H9 (cell line): ENCODE data around the gene RNF13. TPM values are rescaled to one million over a fixed set of nuclear protein-coding genes. Genes with fewer than 3 reads are reported as not detected.

Experiments used
- DNase-seq: peaks from one replicate; pipeline ENCODE4 v3.0.0-alpha.2; 2017
- H2AFZ ChIP-seq: one replicate; pipeline ENCODE4 v1.6.1; 2013; ENCODE audit warnings: mild to moderate bottlenecking, low read length, control low read depth, moderate library complexity
- H2AK5ac ChIP-seq: 2 replicates; pipeline ENCODE4 v1.6.1; 2013; ENCODE audit warnings: low read length, control low read depth, mixed read lengths; ENCODE audit not compliant: insufficient read length
- H2BK120ac ChIP-seq: one replicate; pipeline ENCODE4 v1.6.1; 2013; ENCODE audit warnings: low read depth, mild to moderate bottlenecking, low read length, control low read depth, inconsistent platforms; ENCODE audit not compliant: poor library complexity, severe bottlenecking
- H2BK12ac ChIP-seq: 2 replicates; pipeline ENCODE4 v1.6.1; 2013; ENCODE audit warnings: low read length, control low read depth, mixed read lengths, low read depth; ENCODE audit not compliant: insufficient read length
- H2BK15ac ChIP-seq: 2 replicates; pipeline ENCODE4 v1.6.1; 2013; ENCODE audit warnings: low read depth, low read length, control low read depth
- H2BK20ac ChIP-seq: one replicate; pipeline ENCODE4 v1.6.1; 2013; ENCODE audit warnings: low read depth, mild to moderate bottlenecking, low read length, control low read depth, inconsistent platforms; ENCODE audit not compliant: poor library complexity, severe bottlenecking
- H2BK5ac ChIP-seq: 2 replicates; pipeline ENCODE4 v1.6.1; 2013; ENCODE audit warnings: low read length, control low read depth, mixed read lengths; ENCODE audit not compliant: insufficient read length
- H3K14ac ChIP-seq: 2 replicates; pipeline ENCODE4 v1.6.1; 2013; ENCODE audit warnings: low read length, control low read depth; ENCODE audit not compliant: insufficient read depth
- H3K18ac ChIP-seq: 2 replicates; pipeline ENCODE4 v1.6.1; 2013; ENCODE audit warnings: low read depth, mild to moderate bottlenecking, mixed read lengths, low read length, control low read depth; ENCODE audit not compliant: insufficient read length
- H3K23ac ChIP-seq: 2 replicates; pipeline ENCODE4 v1.6.1; 2013; ENCODE audit warnings: low read length, control low read depth, mixed read lengths, low read depth; ENCODE audit not compliant: insufficient read length
- H3K23me2 ChIP-seq: 2 replicates; pipeline ENCODE4 v1.6.1; 2013; ENCODE audit warnings: low read depth, mild to moderate bottlenecking, mixed read lengths, low read length, control low read depth; ENCODE audit not compliant: insufficient read length, poor library complexity, severe bottlenecking
- H3K27ac ChIP-seq: 2 replicates; pipeline ENCODE4 v1.5.1; 2013; ENCODE audit warnings: low read length, control low read depth, mixed read lengths, low read depth; ENCODE audit not compliant: insufficient read length
- H3K27me3 ChIP-seq: 2 replicates; pipeline ENCODE4 v1.6.1; 2013; ENCODE audit warnings: low read length, control low read depth, inconsistent platforms; ENCODE audit not compliant: insufficient read depth
- H3K4ac ChIP-seq: 2 replicates; pipeline ENCODE4 v1.6.1; 2013; ENCODE audit warnings: low read depth, mild to moderate bottlenecking, control low read depth, inconsistent platforms, low read length, moderate library complexity
- H3K4me1 ChIP-seq: 2 replicates; pipeline ENCODE4 v1.6.1; 2013; ENCODE audit warnings: low read length, control low read depth, inconsistent platforms; ENCODE audit not compliant: insufficient read depth
- H3K4me2 ChIP-seq: 2 replicates; pipeline ENCODE4 v1.6.1; 2013; ENCODE audit warnings: low read length, control low read depth, mixed read lengths; ENCODE audit not compliant: insufficient read length, insufficient read depth
- H3K56ac ChIP-seq: 2 replicates; pipeline ENCODE4 v1.6.1; 2013; ENCODE audit warnings: low read depth, mild to moderate bottlenecking, mixed read lengths, low read length, control low read depth; ENCODE audit not compliant: insufficient read length
- H3K79me1 ChIP-seq: 2 replicates; pipeline ENCODE4 v1.6.1; 2013; ENCODE audit warnings: low read depth, mild to moderate bottlenecking, moderate library complexity, low read length, control low read depth, inconsistent platforms; ENCODE audit not compliant: insufficient read depth, poor library complexity, severe bottlenecking
- H3K79me2 ChIP-seq: 2 replicates; pipeline ENCODE4 v1.6.1; 2013; ENCODE audit warnings: low read length, control low read depth, inconsistent platforms; ENCODE audit not compliant: insufficient read depth
- H3K9ac ChIP-seq: 2 replicates; pipeline ENCODE4 v1.6.1; 2013; ENCODE audit warnings: low read length, control low read depth, mixed read lengths; ENCODE audit not compliant: insufficient read length; ENCODE audit errors: extremely low read depth
- H3K9me3 ChIP-seq: one replicate; pipeline ENCODE4 v1.6.1; 2013; ENCODE audit warnings: low read depth, low read length, inconsistent platforms; ENCODE audit not compliant: control insufficient read depth
- H3T11ph ChIP-seq: one replicate; pipeline ENCODE4 v1.6.1; 2013; ENCODE audit warnings: mild to moderate bottlenecking, low read length, control low read depth, inconsistent platforms
- H4K20me1 ChIP-seq: one replicate; pipeline ENCODE4 v1.6.1; 2013; ENCODE audit not compliant: control insufficient read depth, insufficient read length, insufficient read depth
- H4K5ac ChIP-seq: 2 replicates; pipeline ENCODE4 v1.6.1; 2013; ENCODE audit warnings: low read depth, mild to moderate bottlenecking, mixed read lengths, low read length, control low read depth; ENCODE audit not compliant: insufficient read length
- H4K8ac ChIP-seq: replicated peaks from 2 replicates; pipeline ENCODE4 v1.6.1; 2013; ENCODE audit warnings: low read length, control low read depth, mixed read lengths, low read depth; ENCODE audit not compliant: insufficient read length
- H4K91ac ChIP-seq: 2 replicates; pipeline ENCODE4 v1.6.1; 2013; ENCODE audit warnings: low read depth, mild to moderate bottlenecking, moderate library complexity, mixed read lengths, low read length, control low read depth; ENCODE audit not compliant: insufficient read length
- H3K27ac Mint-ChIP-seq, 3 experiments: 2 replicates in 2 of 3; 3 replicates in 1 of 3; pipeline ENCODE4 v1.8.0; 2020 to 2021; ENCODE audit warnings: mixed read lengths in 3 of 3, mild to moderate bottlenecking in 1 of 3, moderate library complexity in 1 of 3
- H3K27me3 Mint-ChIP-seq: 2 replicates; pipeline ENCODE4 v1.8.0; 2021; ENCODE audit warnings: low read depth, mild to moderate bottlenecking, moderate library complexity, mixed read lengths
- H3K36me3 Mint-ChIP-seq, 3 experiments: 2 replicates in 2 of 3; 3 replicates in 1 of 3; pipeline ENCODE4 v1.8.0; 2020 to 2021; ENCODE audit warnings: low read depth in 3 of 3, mixed read lengths in 3 of 3; ENCODE audit not compliant: insufficient read depth in 1 of 3
- H3K4me1 Mint-ChIP-seq, 2 experiments: 2 replicates each; pipeline ENCODE4 v1.8.0; 2020; ENCODE audit warnings: mixed read lengths in 2 of 2
- H3K4me3 Mint-ChIP-seq, 2 experiments: 2 replicates in 1 of 2; 3 replicates in 1 of 2; pipeline ENCODE4 v1.8.0; 2020 to 2021; ENCODE audit warnings: mild to moderate bottlenecking in 2 of 2, mixed read lengths in 2 of 2, moderate library complexity in 1 of 2
- H3K9me3 Mint-ChIP-seq, 2 experiments: 2 replicates in 1 of 2; 3 replicates in 1 of 2; pipeline ENCODE4 v1.8.0; 2020; ENCODE audit warnings: mild to moderate bottlenecking in 2 of 2, mixed read lengths in 2 of 2, moderate library complexity in 1 of 2
- WGBS: extraction: QIAGEN DNeasy Blood & Tissue Kit; methylation state at CpG from one replicate; pipeline ENCODE4 v1.1.7; 2013; ENCODE audit warnings: missing lambda C conversion rate, low lambda C conversion rate, mixed read lengths; ENCODE audit not compliant: insufficient read length; ENCODE audit errors: extremely low coverage; 5-methylcytosine and 5-hydroxymethylcytosine counted together
- total RNA-seq: library from RNA; stranded (reverse); gene quantifications from 2 replicates; pipeline ENCODE4 v1.2.1, GENCODE V29; 2021
- TF ChIP-seq, protein P1 (sequence below): fragments of 200-600 bp; sonication (generic); conservative IDR thresholded peaks from 3 replicates; pipeline ENCODE4 v1.8.0; 2021; ENCODE audit warnings: antibody characterized with exemption, mild to moderate bottlenecking

Gene RNF13
- total RNA-seq, 1 experiment from 2014 or later, result 23.4 TPM

- peaks cover 5 to 27% (median 18%) of the 10 kb centered on the region in 3 experiments; a peak in 6 of 7 replicates for H3K36me3 Mint-ChIP-seq
- H3K27ac Mint-ChIP-seq, result peak overlapping the region in 1 of 3 experiments; percentile 4; a peak in 1 of 7 replicates
- Histone ChIP-seq H2AK5ac (no peak overlapping the region), H3K4me1 (no peaks in the 10 kb centered on the region), H3K27ac (no peak overlapping the region), H3K56ac (no peak overlapping the region), H2BK120ac (no peak overlapping the region), H3K4me2 (no peak overlapping the region), H4K8ac (no peak overlapping the region), H3K79me2 (peaks cover 33% of the 10 kb centered on the region; the same call in 1 of the 2 replicates), H2AFZ (no peak overlapping the region), H4K5ac (no peak overlapping the region), H2BK12ac (no peak overlapping the region), H3T11ph (no peak overlapping the region), H2BK15ac (no peak overlapping the region), H2BK5ac (no peak overlapping the region), H3K23ac (no peak overlapping the region), H4K91ac (no peak overlapping the region), H3K9ac (no peak overlapping the region), H3K9me3 (no peaks in the 10 kb centered on the region), H3K79me1 (peaks cover 3% of the 10 kb centered on the region), H3K14ac (no peak overlapping the region), H3K4ac (no peak overlapping the region), H3K27me3 (no peaks in the 10 kb centered on the region), H2BK20ac (no peak overlapping the region), H3K18ac (no peak overlapping the region), H4K20me1 (no peaks in the 10 kb centered on the region), H3K23me2 (no peaks in the 10 kb centered on the region)
- peaks cover 30 to 31% of the 10 kb centered on the region in 2 experiments for H3K4me1 Mint-ChIP-seq
- no CpG with 5 or more reads among the region's 1 CpG for WGBS
- no peak overlapping the region for H3K4me3 Mint-ChIP-seq
- DNase-seq, result no peak
- TF ChIP-seq, protein P1, sequence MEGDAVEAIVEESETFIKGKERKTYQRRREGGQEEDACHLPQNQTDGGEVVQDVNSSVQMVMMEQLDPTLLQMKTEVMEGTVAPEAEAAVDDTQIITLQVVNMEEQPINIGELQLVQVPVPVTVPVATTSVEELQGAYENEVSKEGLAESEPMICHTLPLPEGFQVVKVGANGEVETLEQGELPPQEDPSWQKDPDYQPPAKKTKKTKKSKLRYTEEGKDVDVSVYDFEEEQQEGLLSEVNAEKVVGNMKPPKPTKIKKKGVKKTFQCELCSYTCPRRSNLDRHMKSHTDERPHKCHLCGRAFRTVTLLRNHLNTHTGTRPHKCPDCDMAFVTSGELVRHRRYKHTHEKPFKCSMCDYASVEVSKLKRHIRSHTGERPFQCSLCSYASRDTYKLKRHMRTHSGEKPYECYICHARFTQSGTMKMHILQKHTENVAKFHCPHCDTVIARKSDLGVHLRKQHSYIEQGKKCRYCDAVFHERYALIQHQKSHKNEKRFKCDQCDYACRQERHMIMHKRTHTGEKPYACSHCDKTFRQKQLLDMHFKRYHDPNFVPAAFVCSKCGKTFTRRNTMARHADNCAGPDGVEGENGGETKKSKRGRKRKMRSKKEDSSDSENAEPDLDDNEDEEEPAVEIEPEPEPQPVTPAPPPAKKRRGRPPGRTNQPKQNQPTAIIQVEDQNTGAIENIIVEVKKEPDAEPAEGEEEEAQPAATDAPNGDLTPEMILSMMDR, result no peak
- no peaks in the 10 kb centered on the region for H3K27me3 Mint-ChIP-seq
- H3K9me3 Mint-ChIP-seq, result peaks cover 6 to 12% of the 10 kb centered on the region in 2 experiments; a peak in 3 of 5 replicates
Measured at GRCh38 chr3:149819432-149819831, 6.4 kb downstream of the RNF13 start.
